PC-9 (cell line): ENCODE data around the gene PPP1CB.

ENCODE experiments used
- CTCF ChIP-seq: fragments of 200-600 bp; sonication (generic); conservative IDR thresholded peaks from 2 replicates; pipeline ENCODE4 v1.6.1; 2017; ENCODE audit warnings: mixed run types, antibody characterized with exemption, mild to moderate bottlenecking, moderate library complexity
- EZH2 ChIP-seq: fragments of 200-600 bp; sonication (generic); IDR thresholded peaks from 2 replicates; pipeline ENCODE4 v1.8.0; 2017; ENCODE audit warnings: antibody characterized with exemption, low read depth

DNA sequence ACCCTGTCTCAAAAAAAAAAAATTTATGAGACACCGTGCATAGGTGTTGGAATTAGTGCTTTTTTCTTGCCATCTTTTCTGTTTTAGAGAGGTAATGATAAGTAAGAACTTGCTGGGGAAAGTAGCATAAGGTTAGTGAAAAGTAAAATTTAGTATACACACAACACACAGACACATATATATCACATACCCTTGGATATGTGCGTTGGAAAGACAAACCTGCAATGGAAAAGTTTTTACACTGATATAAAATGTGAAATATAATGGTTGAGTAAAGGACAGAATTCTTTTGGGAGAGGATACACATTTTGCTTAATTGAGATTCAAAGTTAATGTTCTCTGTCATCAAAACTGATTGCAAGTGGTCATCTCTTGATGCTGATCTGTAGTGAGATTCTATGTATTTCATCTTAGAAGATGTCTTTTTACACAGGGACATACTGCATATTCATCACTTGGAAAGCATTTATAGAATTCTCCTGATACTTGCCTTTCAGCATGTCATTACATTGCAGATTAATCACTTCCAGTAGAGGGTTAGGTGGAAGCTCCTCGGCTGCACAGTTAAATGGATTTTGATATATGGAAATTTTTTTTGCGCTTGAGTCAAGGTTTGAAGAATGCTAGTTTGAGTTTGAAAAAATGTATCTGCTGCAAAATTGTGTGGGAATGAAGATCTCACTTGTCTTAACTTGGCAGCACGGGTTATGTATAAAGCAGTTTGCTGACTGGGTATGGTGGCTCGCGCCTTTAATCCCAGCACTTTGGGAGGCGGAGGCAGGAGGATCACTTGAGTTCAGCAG, 13.5 kb downstream of the PPP1CB start:
- TF ChIP-seq CTCF (no peak), EZH2 (no peak)
